LHCN-M2 (cell line): ENCODE results near the gene DOCK4. TPM values are rescaled to one million over a fixed set of nuclear protein-coding genes. Genes with fewer than 3 reads are reported as not detected.
"Not testable (repeated sequence)": the region's sequence is repeated elsewhere in the genome, so short reads cannot be mapped to it uniquely, and the experiment has no call there.

Experiments
- DNase-seq: peaks from one replicate; pipeline ENCODE4 v3.0.0-alpha.2; 2012; ENCODE audit warnings: low read depth
- total RNA-seq: library from RNA; depleted of rRNA; stranded (reverse); fragments of >200 nt; gene quantifications from 2 replicates; pipeline ENCODE4 v1.2.3, GENCODE V29; 2014

The DOCK4 gene
- total RNA-seq, 1 experiment from 2014 or later = 6.3 TPM

DNA sequence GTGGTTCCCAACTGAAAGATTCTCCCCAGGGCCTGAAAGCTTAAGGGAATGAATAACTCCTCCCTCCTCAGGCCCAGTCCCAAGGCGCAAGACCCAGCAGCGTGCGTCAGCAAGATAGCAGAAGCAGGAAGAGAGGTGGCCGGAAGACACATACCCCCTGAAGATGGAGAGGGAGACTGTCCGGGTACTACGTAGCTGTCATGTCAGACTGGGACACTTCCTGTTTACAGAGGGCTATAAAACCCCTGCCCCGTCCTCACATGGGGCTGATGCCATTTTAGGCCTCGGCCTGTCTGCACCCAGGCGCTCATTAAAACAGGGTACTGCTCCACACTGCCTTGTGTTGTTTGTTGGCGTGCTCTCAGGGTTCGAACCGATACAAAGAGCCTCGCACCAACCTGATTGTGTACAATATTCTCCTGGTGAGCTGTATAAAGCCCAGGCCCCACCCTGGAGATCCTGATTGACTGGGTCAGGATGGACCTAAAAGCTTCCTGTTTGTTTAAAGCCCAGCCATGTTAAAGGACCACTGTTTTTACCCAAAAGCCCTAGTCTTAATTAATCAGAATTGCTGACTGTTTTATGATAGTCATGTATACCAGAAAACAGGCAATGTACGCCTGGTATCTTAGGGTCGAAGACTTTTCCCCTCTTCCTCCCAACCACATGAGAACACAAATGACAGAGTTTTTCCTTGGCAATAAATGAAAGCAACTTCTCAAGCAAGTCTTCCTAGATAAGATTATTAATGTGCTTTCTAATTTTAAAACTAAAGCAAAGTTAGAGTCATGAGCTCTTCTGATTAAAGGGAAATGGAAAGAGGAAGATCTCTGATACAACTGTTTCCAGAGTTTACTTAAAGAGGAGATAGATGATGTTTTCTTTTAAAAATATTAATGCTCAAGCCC lies 251.5 kb downstream of the DOCK4 start:
- no peak for DNase-seq

DNA sequence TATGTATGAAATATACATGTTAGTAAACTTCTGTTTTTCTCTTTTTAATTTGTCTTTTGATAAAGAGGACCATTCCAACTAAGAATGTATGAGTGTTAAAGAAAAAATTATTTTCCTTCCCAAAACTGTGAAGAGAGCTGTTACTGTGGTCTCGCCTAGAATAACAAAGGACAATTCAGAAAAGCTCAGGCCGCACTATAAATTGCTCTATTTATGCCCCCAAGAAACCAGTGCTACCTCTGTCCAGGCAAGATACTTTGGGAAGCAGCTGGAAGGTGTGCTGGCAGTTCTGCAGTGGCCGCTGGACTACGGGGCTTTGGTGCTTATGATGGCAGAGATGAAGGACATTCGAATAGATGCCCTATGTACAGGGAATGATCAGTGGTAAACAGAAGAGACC lies 252.1 kb downstream of the DOCK4 start:
- no peak for DNase-seq

DNA sequence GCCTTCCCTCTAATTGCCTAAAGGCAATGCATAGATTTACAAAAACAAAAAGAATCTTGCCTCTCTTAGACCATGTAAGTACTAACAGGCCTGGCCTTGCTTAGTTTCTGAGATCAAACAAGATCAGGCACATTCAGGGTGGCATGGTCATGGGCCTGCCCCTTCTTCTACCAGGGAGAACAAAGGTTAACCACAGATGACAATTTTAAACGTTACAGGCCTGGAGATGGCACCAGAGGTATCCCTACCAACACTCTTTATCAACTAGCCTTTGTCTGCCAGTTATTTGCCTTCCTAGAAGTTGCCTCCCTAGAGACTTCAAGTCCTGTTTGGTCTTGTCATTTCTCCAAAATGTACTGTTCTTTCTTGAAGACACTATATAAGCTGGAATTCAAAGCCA lies 252.6 kb downstream of the DOCK4 start:
- peak; percentile 67 for DNase-seq

DNA sequence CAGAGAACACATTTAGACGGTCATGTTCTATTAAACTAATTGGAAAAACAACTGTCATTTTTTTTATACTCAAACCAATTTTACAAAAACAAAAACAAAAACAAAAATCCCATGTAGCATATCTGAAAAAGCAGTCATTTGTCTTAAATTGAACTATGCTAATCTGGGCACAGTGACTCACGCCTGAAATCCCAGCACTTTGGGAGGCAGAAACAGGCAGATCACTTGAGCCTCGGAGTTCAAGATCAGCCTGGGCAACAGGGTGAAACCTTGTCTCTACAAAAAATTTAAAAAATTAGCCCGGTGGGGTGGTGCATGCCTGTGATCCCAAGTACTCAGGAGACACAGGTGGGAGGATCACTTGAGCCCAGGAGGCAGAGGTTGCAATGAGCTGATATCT lies 253.4 kb downstream of the DOCK4 start:
- no peak for DNase-seq

DNA sequence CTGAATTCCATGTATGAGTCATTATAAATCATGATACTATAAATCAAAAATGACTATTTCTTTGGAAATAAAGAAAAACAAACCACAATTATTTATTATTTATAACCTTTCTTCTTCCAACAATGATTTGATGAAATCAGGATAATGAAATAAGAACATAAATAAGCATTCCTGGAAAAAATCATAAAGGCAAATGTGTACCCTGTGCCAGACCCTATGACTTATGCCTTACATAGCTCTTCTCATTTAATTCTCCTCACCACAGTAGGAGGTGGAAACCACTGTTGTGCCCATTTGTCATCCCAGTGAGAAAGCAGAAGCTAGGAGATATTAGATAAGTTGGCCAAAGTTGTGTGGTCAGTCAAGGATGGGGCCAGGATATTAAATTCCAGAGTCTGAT lies 255.1 kb downstream of the DOCK4 start:
- DNase-seq = peak; percentile 10

DNA sequence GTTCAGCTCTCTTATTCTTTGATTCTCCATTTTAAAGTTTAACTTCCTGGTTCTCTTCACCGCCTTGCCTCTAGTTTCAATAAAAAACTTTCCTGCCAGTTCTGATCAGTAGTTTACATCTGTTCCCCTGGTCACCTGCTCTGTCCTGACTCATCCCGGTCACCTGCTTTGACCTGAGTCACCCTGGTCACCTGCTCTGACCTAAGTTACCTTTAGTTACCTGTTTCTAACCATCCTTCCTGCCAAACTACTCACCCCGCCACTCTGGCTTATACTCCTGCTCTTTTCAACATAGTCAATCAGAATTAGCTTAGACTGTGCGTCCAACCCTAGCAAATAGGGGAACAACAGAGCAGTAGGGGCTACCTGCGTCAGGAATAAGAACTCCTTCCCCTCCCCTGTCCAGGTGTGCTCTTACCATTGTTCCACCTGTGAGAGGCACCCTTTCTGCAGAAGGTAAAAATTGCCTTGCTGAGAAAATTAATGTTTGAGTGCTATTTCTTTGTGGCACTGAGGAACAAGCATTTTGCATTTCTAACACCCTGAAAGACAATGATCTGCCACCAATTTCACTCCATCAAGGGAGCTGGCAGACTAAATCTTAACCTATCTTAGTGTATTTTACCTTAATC lies 263.6 kb downstream of the DOCK4 start:
- no peak for DNase-seq

DNA sequence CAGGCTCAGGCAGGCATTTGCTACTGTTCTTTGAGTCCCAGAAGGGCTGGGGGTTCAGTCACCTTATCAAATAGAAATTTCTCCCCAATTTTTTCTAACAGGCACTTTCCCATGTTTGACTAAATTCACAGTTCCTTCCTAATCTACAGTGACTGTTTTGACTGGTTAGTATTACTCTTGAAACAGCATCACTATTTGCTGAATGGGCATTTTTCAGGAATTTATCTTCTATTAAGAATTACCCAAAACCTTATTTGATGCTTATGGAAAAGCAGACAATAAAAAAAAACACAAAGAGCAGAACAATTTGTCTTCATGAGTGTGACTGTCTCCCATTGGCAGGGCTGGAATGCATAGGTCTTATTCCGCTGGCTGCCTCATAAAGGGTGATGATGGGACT lies 269.0 kb downstream of the DOCK4 start:
- DNase-seq = no peak

DNA sequence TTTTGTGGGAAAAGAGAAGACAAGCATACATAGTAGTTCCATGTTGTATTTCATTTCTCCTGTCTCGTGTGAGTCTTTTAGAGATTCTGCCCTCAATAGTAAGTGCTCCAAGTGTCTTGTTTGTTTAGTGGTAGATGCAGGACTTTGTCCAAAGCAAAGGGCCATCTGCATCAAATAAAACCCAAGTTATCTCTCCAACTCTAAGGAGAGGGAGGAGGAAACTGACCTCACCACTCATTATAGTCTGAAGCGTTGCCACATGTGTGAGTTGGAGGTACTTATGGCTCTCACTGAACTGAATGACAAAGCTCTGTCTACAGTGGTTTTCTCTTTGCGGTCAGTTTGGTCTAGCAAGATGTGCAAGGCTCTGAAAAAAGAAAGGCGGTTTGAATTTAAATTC lies 272.6 kb downstream of the DOCK4 start:
- DNase-seq = no peak

DNA sequence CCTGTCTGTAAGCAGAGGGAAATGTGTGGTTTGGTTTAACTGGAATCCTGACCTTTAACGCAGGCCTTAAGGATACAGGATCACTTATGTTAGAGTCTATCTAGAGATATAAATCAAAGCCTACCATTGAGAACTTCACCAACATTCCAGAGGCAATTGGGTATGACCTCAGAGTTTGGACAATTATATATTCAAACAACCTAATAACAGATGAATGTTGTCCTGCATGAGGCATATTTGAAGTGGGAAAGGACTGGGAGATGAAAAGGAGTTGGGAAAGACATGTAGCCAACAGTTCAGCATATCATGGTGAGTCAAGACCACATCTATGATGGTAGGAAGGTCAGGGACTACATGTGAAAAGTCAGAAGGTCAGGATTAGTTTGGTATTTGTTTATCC lies 274.2 kb downstream of the DOCK4 start:
- DNase-seq = peak; percentile 11

DNA sequence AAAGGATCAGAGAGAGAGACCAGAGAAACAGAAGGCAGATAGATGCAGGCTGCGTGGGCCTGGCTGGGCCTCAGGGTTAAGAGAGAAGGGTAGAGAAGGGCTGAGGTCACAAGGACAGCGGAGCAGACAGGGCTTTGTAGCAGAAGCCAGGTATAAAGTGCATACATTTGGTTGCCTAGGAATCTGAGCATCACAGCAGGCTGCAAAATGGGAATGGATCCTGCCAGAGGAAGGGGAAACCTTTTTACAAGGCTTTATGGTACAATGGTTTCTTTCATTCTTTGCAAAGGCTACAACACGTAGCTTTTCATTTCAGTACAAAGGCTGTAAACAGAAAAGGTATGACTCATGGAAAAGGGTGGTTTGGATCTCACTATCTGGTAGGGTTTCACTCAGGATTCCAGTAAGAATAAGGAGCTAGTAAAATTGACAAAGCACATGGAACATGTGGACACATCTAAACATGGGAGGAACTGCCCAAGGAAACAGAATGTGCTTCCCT lies 275.1 kb downstream of the DOCK4 start:
- DNase-seq = peak; percentile 35

DNA sequence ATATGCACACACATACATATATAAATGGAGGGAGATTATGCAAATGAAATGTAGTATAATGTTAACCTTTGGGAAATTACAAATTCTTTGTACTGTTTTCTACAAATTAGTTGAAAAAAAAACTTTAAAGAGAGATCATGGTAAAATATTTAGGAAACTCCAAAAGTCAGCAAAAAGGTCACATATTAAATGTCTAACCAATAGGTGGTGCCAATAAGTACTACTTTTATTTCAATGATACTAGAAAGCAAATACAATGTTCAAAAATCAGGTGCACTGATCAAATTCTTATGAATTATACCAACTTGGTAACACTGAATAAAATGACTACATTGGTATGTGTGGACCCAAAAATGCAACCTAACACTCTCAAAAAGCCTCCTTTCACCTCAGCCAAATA lies 276.9 kb downstream of the DOCK4 start:
- no peak for DNase-seq

DNA sequence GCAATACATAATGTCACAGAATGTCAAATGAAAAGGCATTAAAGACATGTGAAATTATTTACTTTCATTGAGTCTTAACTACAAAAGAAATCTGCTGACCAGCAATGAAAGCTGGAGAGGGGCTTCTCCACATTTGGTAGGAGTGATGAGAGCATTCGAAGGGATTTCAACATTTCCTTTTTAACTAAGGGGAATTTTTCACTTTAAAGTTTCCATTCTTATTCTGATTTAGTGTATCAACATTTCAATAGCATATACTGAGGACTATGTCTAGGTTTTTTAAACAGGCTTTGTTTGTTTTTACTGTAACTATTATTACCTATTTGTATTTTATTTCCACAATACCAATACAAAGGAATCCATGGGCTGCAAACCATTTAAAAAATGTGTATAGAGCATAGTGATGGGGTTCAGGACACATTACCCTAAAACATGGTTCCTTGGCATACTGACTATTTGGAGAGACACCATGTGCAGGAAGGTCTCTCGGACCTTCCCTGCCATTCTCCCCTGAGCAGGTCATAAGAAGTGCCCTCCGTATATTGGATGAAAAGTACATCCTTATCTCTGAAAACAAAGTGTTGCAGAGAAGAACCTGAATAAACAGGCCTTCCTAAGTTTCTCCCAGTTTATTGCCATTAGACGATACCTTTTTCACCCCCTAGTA lies 278.7 kb downstream of the DOCK4 start:
- no peak for DNase-seq

DNA sequence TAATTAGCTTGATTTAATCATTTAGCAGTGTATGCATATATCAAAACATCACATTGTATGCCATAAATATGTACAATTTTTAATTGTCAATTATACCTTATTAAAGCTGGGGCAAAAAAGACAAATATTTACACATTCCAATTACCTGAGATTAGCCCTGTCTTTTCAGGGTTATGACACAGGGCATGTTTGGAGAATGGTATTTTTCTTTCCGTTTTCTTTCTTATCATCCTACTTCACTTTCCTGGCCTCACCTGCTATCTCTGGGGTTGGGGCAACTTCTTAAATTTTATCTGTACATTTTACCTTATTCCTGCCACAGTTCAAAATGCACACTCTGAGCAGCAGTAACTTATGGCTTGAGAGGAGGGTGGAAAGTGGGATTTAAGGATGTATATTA lies 285.9 kb downstream of the DOCK4 start:
- no peak for DNase-seq

DNA sequence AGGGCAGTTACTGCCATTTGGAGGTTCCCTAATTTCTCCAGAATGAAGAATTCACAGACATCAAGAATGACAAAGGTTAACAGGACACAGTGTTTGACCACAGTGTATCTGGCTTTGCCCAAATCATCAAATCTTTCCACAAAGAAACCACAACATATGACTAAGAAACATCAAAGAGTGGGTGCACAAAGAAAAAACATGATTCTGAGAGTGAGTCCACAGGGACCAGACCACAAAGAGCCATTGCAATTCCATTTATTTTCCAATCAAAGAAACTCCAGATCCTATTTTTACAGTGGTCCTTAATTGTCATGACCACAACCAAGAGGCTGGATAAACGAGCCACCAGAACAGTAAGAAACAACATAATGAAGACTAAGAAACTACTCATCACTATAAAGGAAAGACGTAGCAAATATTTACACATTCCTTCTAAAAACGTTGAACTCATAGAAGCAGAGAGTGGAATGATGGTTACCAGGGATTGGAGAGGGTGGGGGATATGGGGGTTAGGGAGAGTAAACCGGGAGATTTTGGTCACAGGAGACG lies 286.5 kb downstream of the DOCK4 start:
- DNase-seq = peak; percentile 79

DNA sequence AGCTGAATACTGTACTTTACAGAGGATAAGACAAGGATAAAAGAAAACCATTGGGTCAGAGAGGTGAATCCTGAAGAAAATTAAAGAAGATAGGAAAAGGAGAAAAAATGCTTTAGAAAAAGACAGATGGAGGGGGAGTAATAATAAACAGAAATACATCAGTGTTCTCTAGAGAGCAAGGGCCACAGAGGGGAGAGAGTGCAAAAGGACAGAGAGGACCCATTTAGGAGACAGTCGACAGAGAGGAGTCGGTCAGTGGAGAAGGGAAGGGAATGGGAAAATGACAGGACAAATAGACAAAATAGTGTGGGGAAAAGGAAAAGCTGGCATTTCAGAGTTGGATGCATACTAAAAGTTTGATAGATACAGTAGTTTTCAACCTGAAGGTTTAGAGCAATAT lies 287.0 kb downstream of the DOCK4 start:
- DNase-seq = no peak

DNA sequence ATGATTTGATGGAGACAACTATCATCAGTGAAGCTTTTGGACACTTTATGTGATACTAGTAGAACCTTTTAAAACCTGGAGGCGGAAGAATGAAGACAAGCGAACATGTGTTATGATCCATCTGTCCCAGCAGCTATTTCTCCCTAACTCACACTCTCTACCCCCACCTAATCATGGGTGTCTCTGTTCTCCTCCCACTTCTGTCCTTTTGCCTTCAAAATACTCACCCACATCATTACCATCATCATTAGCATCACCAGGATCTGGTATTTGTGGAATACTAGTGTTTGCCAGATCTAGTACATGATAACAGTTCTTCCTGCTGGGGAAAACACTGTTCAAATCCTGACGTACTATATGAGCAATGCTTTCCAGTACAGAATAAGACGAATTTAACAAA lies 287.7 kb downstream of the DOCK4 start:
- no peak for DNase-seq

DNA sequence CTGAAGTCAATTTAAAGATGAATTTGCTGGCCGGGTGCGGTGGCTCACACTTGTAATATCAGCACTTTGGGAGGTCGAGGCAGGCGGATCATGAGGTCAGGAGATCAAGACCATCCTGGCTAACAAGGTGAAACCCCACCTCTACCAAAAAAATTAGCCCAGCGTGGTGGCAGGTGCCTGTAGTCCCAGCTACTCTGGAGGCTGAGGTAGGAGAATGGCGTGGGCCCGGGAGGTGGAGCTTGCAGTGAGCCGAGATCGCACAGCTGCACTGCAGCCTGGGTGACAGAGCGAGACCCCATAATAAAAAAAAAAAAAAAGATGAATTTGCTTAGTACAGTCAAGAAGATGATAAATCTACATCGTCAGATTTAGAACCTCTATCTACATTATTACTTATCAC lies 288.8 kb downstream of the DOCK4 start:
- DNase-seq = not testable (repeated sequence)

DNA sequence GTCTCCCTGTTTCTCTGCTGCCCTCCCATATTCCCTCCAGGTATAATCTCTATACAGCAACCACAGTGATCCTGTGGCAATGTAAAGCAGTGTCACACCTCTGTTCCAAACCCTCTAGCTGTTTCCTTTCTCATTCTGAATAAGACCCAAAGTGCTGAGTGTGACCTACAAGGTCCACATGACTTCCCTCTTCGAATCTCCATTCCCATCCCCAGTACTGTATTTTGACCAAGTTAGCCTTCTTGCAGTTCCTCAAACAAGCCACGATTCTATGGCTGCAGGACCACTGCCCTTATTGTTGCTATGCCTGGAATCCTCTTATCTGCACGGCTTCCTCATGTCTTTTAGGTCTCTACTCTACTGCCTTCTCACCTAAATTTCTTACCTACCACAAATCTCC lies 291.9 kb downstream of the DOCK4 start:
- no peak for DNase-seq

DNA sequence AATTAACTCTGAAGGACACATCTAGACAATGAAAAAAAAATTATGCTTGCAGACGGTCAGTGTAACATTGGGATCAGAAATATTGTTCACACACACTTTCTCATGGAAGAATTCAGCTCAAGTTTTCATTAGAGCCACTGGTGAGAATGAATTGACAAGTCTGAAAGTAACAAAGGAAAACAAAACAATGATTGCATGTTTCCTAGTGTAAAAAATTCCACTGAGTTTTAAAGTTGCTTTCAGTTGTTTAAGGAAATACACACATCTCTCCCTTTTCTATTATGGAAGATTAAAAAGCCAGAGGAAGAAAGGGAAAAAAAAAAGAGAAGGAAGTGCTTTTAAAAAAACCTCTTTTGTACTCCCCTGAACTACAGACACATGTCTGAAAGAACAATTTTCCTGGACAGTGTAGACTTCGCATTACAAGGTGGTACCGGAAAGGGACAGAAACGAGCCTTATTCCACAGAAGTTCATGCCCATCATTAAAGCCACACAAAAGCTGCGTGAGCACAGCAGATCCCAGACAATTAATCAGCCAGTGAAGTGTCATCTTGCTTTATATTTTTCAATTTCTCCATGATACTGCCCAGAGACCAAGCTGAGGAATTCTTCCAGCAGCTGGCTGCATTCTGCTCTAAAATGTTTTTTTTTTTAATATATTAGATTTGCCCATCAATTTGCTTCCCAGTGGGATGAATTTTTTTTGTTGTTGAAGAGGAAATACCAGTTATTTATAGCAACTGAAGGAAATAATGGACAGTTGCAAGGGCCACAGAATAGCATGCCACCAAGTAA lies 294.8 kb downstream of the DOCK4 start:
- DNase-seq = no peak

DNA sequence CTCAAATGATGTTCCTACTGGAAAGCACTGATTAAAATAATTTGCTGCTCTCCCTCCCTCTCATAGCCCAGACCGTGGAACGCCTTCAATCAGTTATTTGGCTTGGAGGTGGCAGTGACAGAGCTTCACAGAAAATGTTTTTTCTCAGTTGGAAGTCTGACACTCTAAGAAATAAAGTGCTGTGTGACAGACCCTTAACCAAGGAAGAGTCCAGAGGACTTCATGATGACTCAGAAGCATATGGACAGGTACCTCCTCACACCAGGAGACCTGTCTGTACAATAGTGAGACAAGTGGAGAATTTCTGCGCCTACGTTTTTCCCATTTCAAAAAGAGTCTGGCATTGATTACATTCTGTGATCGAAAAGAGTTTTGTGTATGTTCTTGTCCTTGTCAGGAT lies 295.5 kb downstream of the DOCK4 start:
- DNase-seq = no peak

DNA sequence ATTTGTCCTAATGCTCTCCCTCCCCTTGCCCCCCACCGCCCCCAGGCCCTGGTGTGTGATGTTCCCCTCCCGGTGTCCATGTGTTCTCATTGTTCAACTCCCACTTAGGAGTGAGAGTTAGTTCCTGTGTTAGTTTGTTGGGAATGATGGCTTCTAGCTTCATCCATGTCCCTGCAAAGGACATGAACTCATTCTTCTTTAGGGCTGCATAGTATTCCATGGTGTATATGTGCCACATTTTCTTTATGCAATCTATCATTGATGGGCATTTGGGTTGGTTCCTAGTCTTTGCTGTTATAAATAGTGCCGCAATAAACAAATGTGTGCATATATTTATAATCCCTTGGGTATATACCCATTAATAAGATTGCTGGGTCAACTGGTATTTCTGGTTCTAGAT lies 297.5 kb downstream of the DOCK4 start:
- not testable (repeated sequence) for DNase-seq
